NT2/D1 (cell line): ENCODE data around the gene IL19.

ENCODE experiments used
- SUZ12 ChIP-seq: IDR thresholded peaks from 2 replicates; pipeline ENCODE4 v1.6.1; 2011; ENCODE audit not compliant: insufficient read length, insufficient read depth; ENCODE audit errors: extremely low read depth
- YY1 ChIP-seq: IDR thresholded peaks from 2 replicates; pipeline ENCODE4 v1.6.1; 2011; ENCODE audit not compliant: insufficient read length, insufficient read depth
- ZNF274 ChIP-seq: IDR thresholded peaks from 2 replicates; pipeline ENCODE4 v1.6.1; 2011; ENCODE audit warnings: mild to moderate bottlenecking, low read depth, low read length

- TF ChIP-seq YY1 (no peak), ZNF274 (no peak), SUZ12 (no peak)
Measured at GRCh38 chr1:206796116-206796515, 25.5 kb downstream of the IL19 start.
